H9 (cell line): Measurements from ENCODE around the gene UPK1A. TPM values are rescaled to one million over a fixed set of nuclear protein-coding genes. Genes with fewer than 3 reads are reported as not detected.

Experiments used
- DNase-seq: peaks from one replicate; pipeline ENCODE4 v3.0.0-alpha.2; 2017
- H2AFZ ChIP-seq: one replicate; pipeline ENCODE4 v1.6.1; 2013; ENCODE audit warnings: mild to moderate bottlenecking, low read length, control low read depth, moderate library complexity
- H2AK5ac ChIP-seq: 2 replicates; pipeline ENCODE4 v1.6.1; 2013; ENCODE audit warnings: low read length, control low read depth, mixed read lengths; ENCODE audit not compliant: insufficient read length
- H2BK120ac ChIP-seq: one replicate; pipeline ENCODE4 v1.6.1; 2013; ENCODE audit warnings: low read depth, mild to moderate bottlenecking, low read length, control low read depth, inconsistent platforms; ENCODE audit not compliant: poor library complexity, severe bottlenecking
- H2BK12ac ChIP-seq: 2 replicates; pipeline ENCODE4 v1.6.1; 2013; ENCODE audit warnings: low read length, control low read depth, mixed read lengths, low read depth; ENCODE audit not compliant: insufficient read length
- H2BK15ac ChIP-seq: 2 replicates; pipeline ENCODE4 v1.6.1; 2013; ENCODE audit warnings: low read depth, low read length, control low read depth
- H2BK20ac ChIP-seq: one replicate; pipeline ENCODE4 v1.6.1; 2013; ENCODE audit warnings: low read depth, mild to moderate bottlenecking, low read length, control low read depth, inconsistent platforms; ENCODE audit not compliant: poor library complexity, severe bottlenecking
- H2BK5ac ChIP-seq: 2 replicates; pipeline ENCODE4 v1.6.1; 2013; ENCODE audit warnings: low read length, control low read depth, mixed read lengths; ENCODE audit not compliant: insufficient read length
- H3K14ac ChIP-seq: 2 replicates; pipeline ENCODE4 v1.6.1; 2013; ENCODE audit warnings: low read length, control low read depth; ENCODE audit not compliant: insufficient read depth
- H3K18ac ChIP-seq: 2 replicates; pipeline ENCODE4 v1.6.1; 2013; ENCODE audit warnings: low read depth, mild to moderate bottlenecking, mixed read lengths, low read length, control low read depth; ENCODE audit not compliant: insufficient read length
- H3K23ac ChIP-seq: 2 replicates; pipeline ENCODE4 v1.6.1; 2013; ENCODE audit warnings: low read length, control low read depth, mixed read lengths, low read depth; ENCODE audit not compliant: insufficient read length
- H3K23me2 ChIP-seq: 2 replicates; pipeline ENCODE4 v1.6.1; 2013; ENCODE audit warnings: low read depth, mild to moderate bottlenecking, mixed read lengths, low read length, control low read depth; ENCODE audit not compliant: insufficient read length, poor library complexity, severe bottlenecking
- H3K27ac ChIP-seq: 2 replicates; pipeline ENCODE4 v1.5.1; 2013; ENCODE audit warnings: low read length, control low read depth, mixed read lengths, low read depth; ENCODE audit not compliant: insufficient read length
- H3K27me3 ChIP-seq: 2 replicates; pipeline ENCODE4 v1.6.1; 2013; ENCODE audit warnings: low read length, control low read depth, inconsistent platforms; ENCODE audit not compliant: insufficient read depth
- H3K4ac ChIP-seq: 2 replicates; pipeline ENCODE4 v1.6.1; 2013; ENCODE audit warnings: low read depth, mild to moderate bottlenecking, control low read depth, inconsistent platforms, low read length, moderate library complexity
- H3K4me1 ChIP-seq: 2 replicates; pipeline ENCODE4 v1.6.1; 2013; ENCODE audit warnings: low read length, control low read depth, inconsistent platforms; ENCODE audit not compliant: insufficient read depth
- H3K4me2 ChIP-seq: 2 replicates; pipeline ENCODE4 v1.6.1; 2013; ENCODE audit warnings: low read length, control low read depth, mixed read lengths; ENCODE audit not compliant: insufficient read length, insufficient read depth
- H3K56ac ChIP-seq: 2 replicates; pipeline ENCODE4 v1.6.1; 2013; ENCODE audit warnings: low read depth, mild to moderate bottlenecking, mixed read lengths, low read length, control low read depth; ENCODE audit not compliant: insufficient read length
- H3K79me1 ChIP-seq: 2 replicates; pipeline ENCODE4 v1.6.1; 2013; ENCODE audit warnings: low read depth, mild to moderate bottlenecking, moderate library complexity, low read length, control low read depth, inconsistent platforms; ENCODE audit not compliant: insufficient read depth, poor library complexity, severe bottlenecking
- H3K79me2 ChIP-seq: 2 replicates; pipeline ENCODE4 v1.6.1; 2013; ENCODE audit warnings: low read length, control low read depth, inconsistent platforms; ENCODE audit not compliant: insufficient read depth
- H3K9ac ChIP-seq: 2 replicates; pipeline ENCODE4 v1.6.1; 2013; ENCODE audit warnings: low read length, control low read depth, mixed read lengths; ENCODE audit not compliant: insufficient read length; ENCODE audit errors: extremely low read depth
- H3K9me3 ChIP-seq: one replicate; pipeline ENCODE4 v1.6.1; 2013; ENCODE audit warnings: low read depth, low read length, inconsistent platforms; ENCODE audit not compliant: control insufficient read depth
- H3T11ph ChIP-seq: one replicate; pipeline ENCODE4 v1.6.1; 2013; ENCODE audit warnings: mild to moderate bottlenecking, low read length, control low read depth, inconsistent platforms
- H4K20me1 ChIP-seq: one replicate; pipeline ENCODE4 v1.6.1; 2013; ENCODE audit not compliant: control insufficient read depth, insufficient read length, insufficient read depth
- H4K5ac ChIP-seq: 2 replicates; pipeline ENCODE4 v1.6.1; 2013; ENCODE audit warnings: low read depth, mild to moderate bottlenecking, mixed read lengths, low read length, control low read depth; ENCODE audit not compliant: insufficient read length
- H4K8ac ChIP-seq: replicated peaks from 2 replicates; pipeline ENCODE4 v1.6.1; 2013; ENCODE audit warnings: low read length, control low read depth, mixed read lengths, low read depth; ENCODE audit not compliant: insufficient read length
- H4K91ac ChIP-seq: 2 replicates; pipeline ENCODE4 v1.6.1; 2013; ENCODE audit warnings: low read depth, mild to moderate bottlenecking, moderate library complexity, mixed read lengths, low read length, control low read depth; ENCODE audit not compliant: insufficient read length
- H3K27ac Mint-ChIP-seq, 3 experiments: 2 replicates in 2 of 3; 3 replicates in 1 of 3; pipeline ENCODE4 v1.8.0; 2020 to 2021; ENCODE audit warnings: mixed read lengths in 3 of 3, mild to moderate bottlenecking in 1 of 3, moderate library complexity in 1 of 3
- H3K27me3 Mint-ChIP-seq: 2 replicates; pipeline ENCODE4 v1.8.0; 2021; ENCODE audit warnings: low read depth, mild to moderate bottlenecking, moderate library complexity, mixed read lengths
- H3K36me3 Mint-ChIP-seq, 3 experiments: 2 replicates in 2 of 3; 3 replicates in 1 of 3; pipeline ENCODE4 v1.8.0; 2020 to 2021; ENCODE audit warnings: low read depth in 3 of 3, mixed read lengths in 3 of 3; ENCODE audit not compliant: insufficient read depth in 1 of 3
- H3K4me1 Mint-ChIP-seq, 2 experiments: 2 replicates each; pipeline ENCODE4 v1.8.0; 2020; ENCODE audit warnings: mixed read lengths in 2 of 2
- H3K4me3 Mint-ChIP-seq, 2 experiments: 2 replicates in 1 of 2; 3 replicates in 1 of 2; pipeline ENCODE4 v1.8.0; 2020 to 2021; ENCODE audit warnings: mild to moderate bottlenecking in 2 of 2, mixed read lengths in 2 of 2, moderate library complexity in 1 of 2
- H3K9me3 Mint-ChIP-seq, 2 experiments: 2 replicates in 1 of 2; 3 replicates in 1 of 2; pipeline ENCODE4 v1.8.0; 2020; ENCODE audit warnings: mild to moderate bottlenecking in 2 of 2, mixed read lengths in 2 of 2, moderate library complexity in 1 of 2
- CTCF ChIP-seq: fragments of 200-600 bp; sonication (generic); conservative IDR thresholded peaks from 3 replicates; pipeline ENCODE4 v1.8.0; 2021; ENCODE audit warnings: antibody characterized with exemption, mild to moderate bottlenecking
- WGBS: extraction: QIAGEN DNeasy Blood & Tissue Kit; methylation state at CpG from one replicate; pipeline ENCODE4 v1.1.7; 2013; ENCODE audit warnings: missing lambda C conversion rate, low lambda C conversion rate, mixed read lengths; ENCODE audit not compliant: insufficient read length; ENCODE audit errors: extremely low coverage; 5-methylcytosine and 5-hydroxymethylcytosine counted together
- total RNA-seq: library from RNA; stranded (reverse); gene quantifications from 2 replicates; pipeline ENCODE4 v1.2.1, GENCODE V29; 2021

Gene UPK1A
- total RNA-seq, 1 experiment from 2014 or later, result 4.3 TPM

GRCh38 chr19:35620001-35620400 lies 46.3 kb upstream of the UPK1A start:
- H3K9me3 Mint-ChIP-seq, result no peaks in the 10 kb centered on the region
- H3K79me2 ChIP-seq, result no peaks in the 10 kb centered on the region
- no peak for DNase-seq

More at GRCh38 chr19:35620001-35620400, 46.3 kb upstream of the UPK1A start:
- Histone ChIP-seq H3K27ac (no peak overlapping the region), H3K4ac (no peak overlapping the region), H3T11ph (no peak overlapping the region), H3K9me3 (no peaks in the 10 kb centered on the region), H2BK12ac (no peak overlapping the region), H3K23ac (no peak overlapping the region), H3K27me3 (no peaks in the 10 kb centered on the region), H3K4me1 (no peaks in the 10 kb centered on the region), H4K91ac (no peak overlapping the region), H3K18ac (no peak overlapping the region), H4K20me1 (no peaks in the 10 kb centered on the region), H2BK15ac (no peak overlapping the region), H3K14ac (no peak overlapping the region), H2BK5ac (no peak overlapping the region), H3K79me1 (no peaks in the 10 kb centered on the region), H4K5ac (no peak overlapping the region), H4K8ac (no peak overlapping the region), H3K56ac (no peak overlapping the region), H2BK120ac (no peak overlapping the region), H2AK5ac (no peak overlapping the region), H2AFZ (no peak overlapping the region), H3K23me2 (no peaks in the 10 kb centered on the region), H2BK20ac (no peak overlapping the region), H3K4me2 (no peak overlapping the region), H3K9ac (no peak overlapping the region)
- WGBS, result no CpG with 5 or more reads among the region's 17 CpGs
- no peaks in the 10 kb centered on the region; the same call in 1 of the 2 replicates for H3K27me3 Mint-ChIP-seq
- TF ChIP-seq CTCF, result no peak
- no peak overlapping the region for H3K27ac Mint-ChIP-seq
- no peak overlapping the region for H3K4me3 Mint-ChIP-seq
- peaks cover 11 to 47% (median 36%) of the 10 kb centered on the region in 3 experiments; a peak in 6 of 7 replicates for H3K36me3 Mint-ChIP-seq
- no peaks in the 10 kb centered on the region for H3K4me1 Mint-ChIP-seq
